ENCODE measurements around the gene KCTD6.
"Not testable (repeated sequence)": the region's sequence is repeated elsewhere in the genome, so short reads cannot be mapped to it uniquely, and the experiment has no call there.

KCTD6 gene

DNA sequence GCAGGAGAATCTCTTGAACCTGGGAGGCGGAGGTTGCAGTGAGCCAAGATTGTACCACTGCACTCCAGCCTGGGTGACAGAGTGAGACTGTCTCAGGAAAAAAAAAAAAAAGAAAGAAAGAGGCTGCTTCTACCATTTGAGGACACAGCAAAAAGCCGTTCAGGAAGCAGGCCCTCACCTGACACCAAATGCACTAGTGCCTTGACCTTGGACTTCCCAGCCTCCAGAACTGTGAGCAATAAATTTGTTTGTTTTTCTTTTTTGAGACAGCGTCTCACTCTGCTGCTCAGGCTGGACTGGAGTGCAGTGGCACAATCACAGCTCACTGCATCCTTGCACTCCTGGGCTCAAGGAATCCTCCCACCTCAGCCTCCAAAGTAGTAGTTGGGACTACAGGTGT is 35.5 kb downstream of the KCTD6 start:
- H2AFZ ChIP-seq (ENCODE audit: low read length, unreplicated experiment); H3K79me2 ChIP-seq (ENCODE audit: control insufficient read depth, insufficient read depth, low read length, unreplicated experiment); H3K27ac ChIP-seq (ENCODE audit: low read depth, low read length); H3K27me3 ChIP-seq (ENCODE audit: insufficient read depth, low read length); H3K4me3 ChIP-seq (ENCODE audit: low read depth, low read length); H3K36me3 ChIP-seq (ENCODE audit: insufficient read depth, low read length): not testable (repeated sequence)
- peaks cover 19% of the 10 kb centered on the region for H3K4me1 ChIP-seq (ENCODE audit: control insufficient read depth, insufficient read depth, low read length, unreplicated experiment)

DNA sequence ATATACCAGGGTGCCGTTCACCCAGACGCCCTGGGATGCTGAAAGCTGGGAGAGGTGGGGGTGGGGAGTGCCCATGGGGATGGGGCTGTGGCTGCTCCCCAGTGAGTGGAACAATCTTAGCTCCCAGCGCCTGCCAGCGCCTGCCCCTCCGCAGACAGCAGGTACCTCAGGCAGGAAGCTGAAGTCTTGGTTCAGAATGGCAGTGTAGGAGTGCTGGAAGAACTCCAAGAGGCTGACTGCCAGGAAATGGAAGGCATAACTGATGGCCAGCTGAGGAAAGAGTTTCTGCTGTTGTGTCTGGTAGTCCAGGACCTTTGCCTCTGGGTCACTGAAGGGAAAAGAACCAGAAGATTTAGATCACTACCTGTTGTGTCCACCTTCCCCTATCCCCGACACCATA is 36.7 kb downstream of the KCTD6 start:
- no peak overlapping the region for H3K27ac ChIP-seq (ENCODE audit: low read depth, low read length)
- H3K27me3 ChIP-seq (ENCODE audit: insufficient read depth, low read length), result no peaks in the 10 kb centered on the region
- H3K4me1 ChIP-seq (ENCODE audit: control insufficient read depth, insufficient read depth, low read length, unreplicated experiment), result peaks cover 19% of the 10 kb centered on the region
- H3K4me3 ChIP-seq (ENCODE audit: low read depth, low read length), result no peak overlapping the region
- H3K36me3 ChIP-seq (ENCODE audit: insufficient read depth, low read length), result no peaks in the 10 kb centered on the region
- H2AFZ ChIP-seq (ENCODE audit: low read length, unreplicated experiment), result no peak overlapping the region
- H3K79me2 ChIP-seq (ENCODE audit: control insufficient read depth, insufficient read depth, low read length, unreplicated experiment), result no peaks in the 10 kb centered on the region

DNA sequence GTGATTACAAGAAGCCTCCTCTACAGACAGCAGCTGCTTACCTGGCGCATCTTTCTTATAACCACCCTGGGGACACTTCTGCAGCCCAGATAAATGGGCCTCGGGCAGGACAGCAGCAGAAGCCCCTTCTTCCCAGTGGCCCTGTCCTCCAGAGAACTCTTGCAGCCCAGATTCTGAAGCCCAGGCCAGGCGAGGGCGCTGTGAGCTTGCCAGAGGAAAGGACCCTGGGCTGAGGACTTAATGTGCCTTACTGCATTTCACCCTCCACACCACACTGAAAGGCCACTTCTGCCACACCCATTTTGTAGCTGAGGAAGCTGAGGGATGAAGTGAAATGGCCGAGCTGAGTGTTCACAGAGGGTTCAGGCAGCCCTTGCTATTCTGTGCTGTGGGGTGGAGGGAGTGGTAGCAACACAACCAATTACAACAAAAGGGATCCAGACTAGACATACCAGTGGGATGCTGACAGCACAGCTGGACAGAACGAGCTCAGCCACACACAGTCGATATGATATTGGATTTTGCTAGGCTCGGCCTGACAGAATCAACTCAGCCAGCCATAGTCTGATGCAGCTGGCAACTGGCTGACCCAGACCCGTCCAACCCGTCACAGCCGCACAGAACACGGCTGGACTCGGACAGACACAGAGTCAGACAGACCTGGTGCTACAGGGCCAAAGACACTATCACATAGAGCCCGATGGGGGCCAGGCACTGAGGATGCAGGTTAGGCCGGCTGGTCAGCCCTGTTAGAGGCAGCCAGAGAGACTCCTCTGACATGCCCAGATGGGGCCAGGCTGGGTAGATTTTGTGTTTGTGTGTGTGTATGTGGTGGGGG is 37.8 kb downstream of the KCTD6 start:
- no peak overlapping the region for H3K27ac ChIP-seq (ENCODE audit: low read depth, low read length)

DNA sequence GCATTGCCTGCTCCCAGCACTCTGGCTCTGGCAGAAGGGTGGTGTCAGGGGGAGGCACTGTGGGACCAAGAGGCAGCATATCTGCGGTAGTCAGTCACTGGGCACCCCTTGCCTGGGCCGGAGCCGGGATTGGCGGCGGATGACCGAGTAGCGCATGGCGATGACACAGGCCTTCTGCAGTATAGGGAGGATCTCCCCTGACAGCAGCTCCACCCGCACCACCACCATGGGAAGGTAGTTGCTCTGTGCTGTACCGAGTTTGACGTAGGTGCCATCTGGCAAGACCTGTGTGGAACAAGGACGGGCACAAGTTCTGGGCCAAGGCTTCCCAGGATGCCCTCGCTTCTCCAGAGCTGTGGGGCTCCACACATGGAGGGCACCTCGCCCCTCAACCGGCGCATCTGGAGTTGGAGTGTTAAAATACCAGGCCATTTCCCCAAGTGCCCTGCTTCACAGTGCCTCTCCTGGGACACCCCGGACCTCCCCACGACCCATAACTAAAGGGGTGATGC is 38.5 kb downstream of the KCTD6 start:
- Histone ChIP-seq H3K36me3 (ENCODE audit: insufficient read depth, low read length) (no peaks in the 10 kb centered on the region), H3K79me2 (ENCODE audit: control insufficient read depth, insufficient read depth, low read length, unreplicated experiment) (no peaks in the 10 kb centered on the region), H3K27ac (ENCODE audit: low read depth, low read length) (no peak overlapping the region), H3K4me1 (ENCODE audit: control insufficient read depth, insufficient read depth, low read length, unreplicated experiment) (peaks cover 19% of the 10 kb centered on the region), H3K4me3 (ENCODE audit: low read depth, low read length) (no peak overlapping the region), H3K27me3 (ENCODE audit: insufficient read depth, low read length) (no peaks in the 10 kb centered on the region), H2AFZ (ENCODE audit: low read length, unreplicated experiment) (no peak overlapping the region)

More for the DNA sequence above, 37.8 kb downstream of the KCTD6 start:
- Histone ChIP-seq H3K4me3 (ENCODE audit: low read depth, low read length) (no peak overlapping the region), H2AFZ (ENCODE audit: low read length, unreplicated experiment) (no peak overlapping the region), H3K36me3 (ENCODE audit: insufficient read depth, low read length) (no peaks in the 10 kb centered on the region), H3K79me2 (ENCODE audit: control insufficient read depth, insufficient read depth, low read length, unreplicated experiment) (no peaks in the 10 kb centered on the region), H3K27me3 (ENCODE audit: insufficient read depth, low read length) (no peaks in the 10 kb centered on the region), H3K4me1 (ENCODE audit: control insufficient read depth, insufficient read depth, low read length, unreplicated experiment) (peaks cover 19% of the 10 kb centered on the region)

DNA sequence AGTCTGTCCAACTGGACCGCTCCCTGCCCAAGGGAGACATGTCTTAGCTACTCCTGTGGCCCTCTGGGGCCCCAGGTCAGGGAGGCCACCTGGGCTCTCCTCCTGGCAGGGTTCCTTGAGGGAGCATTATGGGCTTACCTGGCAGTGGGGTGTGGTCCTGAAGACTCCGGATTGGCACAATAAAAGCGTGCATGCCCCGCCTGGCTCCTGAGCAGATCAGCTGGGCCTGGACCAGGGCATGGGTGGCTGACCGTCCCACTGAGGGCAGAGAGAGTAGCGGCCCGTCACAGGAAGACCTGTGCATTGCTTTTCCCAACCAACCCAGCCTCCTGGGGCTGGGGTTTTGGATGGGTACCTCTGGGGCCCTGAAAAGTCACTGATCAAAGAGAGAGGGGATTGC is 39.7 kb downstream of the KCTD6 start:
- Histone ChIP-seq H2AFZ (ENCODE audit: low read length, unreplicated experiment) (no peak overlapping the region), H3K27me3 (ENCODE audit: insufficient read depth, low read length) (no peaks in the 10 kb centered on the region), H3K4me1 (ENCODE audit: control insufficient read depth, insufficient read depth, low read length, unreplicated experiment) (peaks cover 20% of the 10 kb centered on the region), H3K79me2 (ENCODE audit: control insufficient read depth, insufficient read depth, low read length, unreplicated experiment) (no peaks in the 10 kb centered on the region), H3K27ac (ENCODE audit: low read depth, low read length) (no peak overlapping the region), H3K4me3 (ENCODE audit: low read depth, low read length) (no peak overlapping the region), H3K36me3 (ENCODE audit: insufficient read depth, low read length) (no peaks in the 10 kb centered on the region)

DNA sequence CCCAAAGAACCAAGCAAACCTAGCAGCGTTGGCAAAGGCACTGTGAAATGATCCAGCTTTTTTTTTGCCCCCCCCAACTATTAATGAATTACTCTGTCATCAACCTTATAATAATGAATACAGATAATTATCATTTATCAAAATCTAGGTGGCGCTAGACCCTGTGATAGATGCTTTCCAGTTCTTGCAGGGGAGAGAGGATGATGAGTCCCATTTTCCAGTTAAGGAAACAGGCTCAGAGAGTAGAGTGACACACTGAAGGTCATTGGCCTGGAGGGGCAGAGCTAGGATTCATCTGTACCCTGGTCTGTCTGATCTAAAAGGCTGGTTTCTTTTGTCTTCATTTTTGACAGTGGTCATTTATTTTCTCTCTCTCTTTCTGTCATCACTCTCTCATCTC is 40.1 kb downstream of the KCTD6 start:
- Histone ChIP-seq H3K36me3 (ENCODE audit: insufficient read depth, low read length) (no peaks in the 10 kb centered on the region), H3K4me3 (ENCODE audit: low read depth, low read length) (no peak overlapping the region), H2AFZ (ENCODE audit: low read length, unreplicated experiment) (no peak overlapping the region), H3K27ac (ENCODE audit: low read depth, low read length) (no peak overlapping the region), H3K79me2 (ENCODE audit: control insufficient read depth, insufficient read depth, low read length, unreplicated experiment) (no peaks in the 10 kb centered on the region), H3K27me3 (ENCODE audit: insufficient read depth, low read length) (no peaks in the 10 kb centered on the region), H3K4me1 (ENCODE audit: control insufficient read depth, insufficient read depth, low read length, unreplicated experiment) (peaks cover 24% of the 10 kb centered on the region)

DNA sequence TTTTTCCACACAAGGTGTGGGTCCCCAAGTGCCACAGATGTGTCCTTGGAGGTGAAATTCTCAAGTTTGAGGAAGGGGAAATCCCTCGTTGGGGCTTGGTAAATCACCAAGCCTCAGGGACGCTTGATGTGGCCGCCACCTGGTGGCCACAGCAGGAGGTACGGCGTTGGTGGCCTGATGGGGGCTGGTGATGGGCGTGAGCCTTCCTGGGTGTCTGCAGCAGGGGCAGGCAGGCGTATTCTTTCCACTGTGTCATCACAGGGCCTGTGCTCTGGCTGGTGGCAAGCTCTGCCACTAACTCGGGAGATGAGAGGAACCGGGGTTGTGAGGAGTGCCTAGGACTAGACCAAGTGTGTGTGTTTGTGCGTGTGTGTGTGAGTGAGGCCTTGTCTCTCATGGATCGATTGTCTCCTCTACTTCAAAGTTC is 40.9 kb downstream of the KCTD6 start:
- Histone ChIP-seq H3K27me3 (ENCODE audit: insufficient read depth, low read length) (no peaks in the 10 kb centered on the region), H3K79me2 (ENCODE audit: control insufficient read depth, insufficient read depth, low read length, unreplicated experiment) (no peaks in the 10 kb centered on the region), H2AFZ (ENCODE audit: low read length, unreplicated experiment) (no peak overlapping the region), H3K4me3 (ENCODE audit: low read depth, low read length) (no peak overlapping the region), H3K36me3 (ENCODE audit: insufficient read depth, low read length) (no peaks in the 10 kb centered on the region), H3K4me1 (ENCODE audit: control insufficient read depth, insufficient read depth, low read length, unreplicated experiment) (peaks cover 30% of the 10 kb centered on the region), H3K27ac (ENCODE audit: low read depth, low read length) (no peak overlapping the region)

DNA sequence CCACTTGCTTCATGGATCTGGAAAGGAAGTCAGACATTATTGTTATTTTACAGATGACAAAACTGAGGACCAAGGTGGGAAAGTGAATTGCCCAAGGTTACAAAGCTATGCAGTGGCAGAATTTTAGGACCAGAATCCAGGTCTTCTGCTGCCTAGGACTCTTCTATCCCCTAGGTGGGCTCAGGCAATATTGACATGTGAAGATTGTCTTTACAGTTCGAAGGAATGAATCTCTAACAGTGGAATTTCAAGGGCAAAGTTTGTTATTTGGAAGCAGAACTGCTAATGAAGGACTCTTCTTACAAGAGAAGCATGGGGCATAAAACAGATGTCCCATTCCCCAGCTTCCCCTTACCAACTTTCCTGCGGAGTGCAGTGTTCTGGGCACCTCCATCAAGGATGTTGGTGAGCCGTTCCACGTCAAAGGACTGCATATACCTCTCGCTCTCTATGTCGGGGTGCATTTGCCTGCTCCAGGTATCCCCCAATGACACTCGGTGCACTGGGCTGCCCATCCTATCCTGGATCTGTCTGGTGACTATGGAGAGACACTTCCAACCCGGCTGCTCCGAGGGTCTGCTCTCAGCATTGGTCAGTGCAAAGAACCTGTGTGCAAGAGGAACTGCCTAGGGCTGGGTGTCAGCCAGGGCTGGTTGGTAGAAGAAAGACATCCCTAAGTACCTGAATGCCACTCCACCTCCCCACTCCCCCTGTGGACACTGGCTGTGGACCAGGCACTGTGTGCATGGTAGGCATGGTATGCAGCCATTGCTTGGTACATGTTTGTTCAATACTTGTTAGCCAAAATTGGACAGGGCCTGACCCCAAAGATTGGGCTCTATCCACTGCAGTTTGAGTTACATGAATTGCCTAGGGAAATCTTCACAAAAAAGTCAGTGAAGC is 42.9 kb downstream of the KCTD6 start:
- peaks cover 19% of the 10 kb centered on the region for H3K4me1 ChIP-seq (ENCODE audit: control insufficient read depth, insufficient read depth, low read length, unreplicated experiment)
- H3K4me3 ChIP-seq (ENCODE audit: low read depth, low read length), result no peak overlapping the region
- H3K27me3 ChIP-seq (ENCODE audit: insufficient read depth, low read length), result no peaks in the 10 kb centered on the region
- H3K36me3 ChIP-seq (ENCODE audit: insufficient read depth, low read length), result no peaks in the 10 kb centered on the region
- H3K27ac ChIP-seq (ENCODE audit: low read depth, low read length), result no peak overlapping the region
- H3K79me2 ChIP-seq (ENCODE audit: control insufficient read depth, insufficient read depth, low read length, unreplicated experiment), result no peaks in the 10 kb centered on the region
- H2AFZ ChIP-seq (ENCODE audit: low read length, unreplicated experiment), result no peak overlapping the region

DNA sequence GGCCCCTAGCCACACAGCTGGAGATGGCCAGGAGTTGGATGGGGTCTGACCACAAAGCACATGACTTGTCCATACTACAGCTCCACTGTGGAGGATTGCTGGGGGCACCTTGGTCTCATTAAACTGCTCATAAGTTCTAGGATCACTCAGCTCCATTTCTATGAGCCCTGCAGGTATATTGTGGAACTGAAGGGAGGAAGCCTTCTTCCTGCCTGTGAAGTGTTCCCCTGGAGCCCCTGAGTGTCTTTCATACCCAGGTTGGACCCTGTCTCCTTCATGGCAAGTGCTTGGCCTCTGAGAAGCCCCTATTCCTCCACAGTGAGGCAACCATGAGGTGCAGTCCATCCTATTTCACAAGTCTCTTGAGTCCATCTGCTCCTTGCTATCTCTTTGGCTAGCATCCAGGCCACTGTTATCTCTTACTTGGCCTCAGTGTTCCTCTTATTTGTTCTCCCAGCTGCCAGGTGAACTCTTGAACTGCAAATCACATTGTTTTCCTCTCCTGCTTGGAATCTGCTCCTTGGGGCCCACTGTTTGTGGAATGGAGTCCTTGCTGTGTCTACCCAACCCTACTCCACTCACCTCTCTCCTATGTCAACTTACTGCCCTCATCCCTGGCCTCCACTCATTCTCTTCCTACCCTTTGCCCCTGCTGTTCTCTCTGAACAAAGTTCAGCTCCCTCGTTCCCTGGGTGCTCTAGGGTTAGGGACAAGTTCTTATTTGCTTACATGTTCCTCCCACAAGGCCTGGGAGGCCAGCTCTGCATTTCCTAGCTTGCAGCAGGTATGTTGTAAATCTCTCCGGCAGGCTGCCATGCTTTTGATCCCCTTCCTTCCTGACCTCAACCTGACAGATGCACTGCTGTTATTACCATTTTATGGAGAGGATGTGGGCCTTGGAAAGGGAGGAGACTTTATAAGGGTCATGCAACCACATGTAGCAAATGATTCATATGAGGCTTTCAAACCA is 43.9 kb downstream of the KCTD6 start:
- Histone ChIP-seq H3K4me3 (ENCODE audit: low read depth, low read length) (peak overlapping the region; percentile 71), H3K27ac (ENCODE audit: low read depth, low read length) (no peak overlapping the region), H3K79me2 (ENCODE audit: control insufficient read depth, insufficient read depth, low read length, unreplicated experiment) (no peaks in the 10 kb centered on the region), H3K36me3 (ENCODE audit: insufficient read depth, low read length) (no peaks in the 10 kb centered on the region), H2AFZ (ENCODE audit: low read length, unreplicated experiment) (no peak overlapping the region), H3K27me3 (ENCODE audit: insufficient read depth, low read length) (no peaks in the 10 kb centered on the region), H3K4me1 (ENCODE audit: control insufficient read depth, insufficient read depth, low read length, unreplicated experiment) (peaks cover 19% of the 10 kb centered on the region)
